ENCODE measurements around the gene PLXNA4. TPM values are rescaled to one million over a fixed set of nuclear protein-coding genes. Genes with fewer than 3 reads are reported as not detected.

Gene PLXNA4
- total RNA-seq, 1 experiment from 2014 or later, result 0.10 TPM

DNA sequence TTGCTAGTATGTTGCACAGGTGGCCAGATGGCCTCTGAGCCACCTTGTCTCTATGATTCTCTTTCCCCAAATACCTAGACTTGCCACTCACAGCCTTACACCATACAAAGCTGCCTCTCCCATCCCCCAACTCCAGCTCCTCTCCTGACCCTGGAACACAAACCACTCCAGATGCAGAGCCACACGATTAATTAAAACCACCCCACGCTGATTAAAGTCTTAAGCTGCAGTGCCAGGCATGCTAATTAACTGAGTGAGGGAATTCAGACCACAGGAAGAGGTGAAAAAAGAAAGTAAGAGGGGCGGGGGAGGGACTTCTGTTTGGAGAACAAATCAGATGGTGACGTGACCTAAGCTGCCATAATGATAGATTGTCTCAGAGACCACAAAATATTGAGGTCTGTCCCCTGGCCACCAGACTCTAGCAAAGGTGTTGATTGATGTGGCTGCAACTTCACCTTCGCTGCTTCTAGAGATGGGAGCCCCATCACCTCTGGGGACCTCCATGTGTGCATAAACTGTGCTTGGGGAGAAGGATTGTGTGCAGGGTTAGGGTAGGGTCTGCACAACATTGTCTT is 331.3 kb downstream of the PLXNA4 start:
- H3K9me3 ChIP-seq (ENCODE audit: control insufficient read depth, insufficient read depth, low read depth, low read length), result no peaks in the 10 kb centered on the region
- ChIA-PET CTCF (no interaction called here), POLR2A (no interaction called here)
- DNase-seq (ENCODE audit: low read depth, low spot score) (no peak), ATAC-seq (no peak)
- TF ChIP-seq, protein P1, sequence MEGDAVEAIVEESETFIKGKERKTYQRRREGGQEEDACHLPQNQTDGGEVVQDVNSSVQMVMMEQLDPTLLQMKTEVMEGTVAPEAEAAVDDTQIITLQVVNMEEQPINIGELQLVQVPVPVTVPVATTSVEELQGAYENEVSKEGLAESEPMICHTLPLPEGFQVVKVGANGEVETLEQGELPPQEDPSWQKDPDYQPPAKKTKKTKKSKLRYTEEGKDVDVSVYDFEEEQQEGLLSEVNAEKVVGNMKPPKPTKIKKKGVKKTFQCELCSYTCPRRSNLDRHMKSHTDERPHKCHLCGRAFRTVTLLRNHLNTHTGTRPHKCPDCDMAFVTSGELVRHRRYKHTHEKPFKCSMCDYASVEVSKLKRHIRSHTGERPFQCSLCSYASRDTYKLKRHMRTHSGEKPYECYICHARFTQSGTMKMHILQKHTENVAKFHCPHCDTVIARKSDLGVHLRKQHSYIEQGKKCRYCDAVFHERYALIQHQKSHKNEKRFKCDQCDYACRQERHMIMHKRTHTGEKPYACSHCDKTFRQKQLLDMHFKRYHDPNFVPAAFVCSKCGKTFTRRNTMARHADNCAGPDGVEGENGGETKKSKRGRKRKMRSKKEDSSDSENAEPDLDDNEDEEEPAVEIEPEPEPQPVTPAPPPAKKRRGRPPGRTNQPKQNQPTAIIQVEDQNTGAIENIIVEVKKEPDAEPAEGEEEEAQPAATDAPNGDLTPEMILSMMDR (IDR thresholded peaks at IDR 0.05), result no peak
- TF ChIP-seq SIN3A (IDR thresholded peaks at IDR 0.05; ENCODE audit: borderline replicate concordance, insufficient read depth, low read depth, low read length) (no peak), TCF7L2 (IDR thresholded peaks at IDR 0.05; ENCODE audit: low read depth, low read length) (no peak), REST (IDR thresholded peaks at IDR 0.05; ENCODE audit: insufficient read depth in 1 of 2, low read depth in 2 of 2, low read length in 1 of 2) (no peak), POLR2AphosphoS5 (IDR thresholded peaks at IDR 0.05; ENCODE audit: low read depth, low read length) (no peak)
- in situ Hi-C loops (cut with HindIII; ENCODE audit: low pct_unique_long_range_greater_than_20kb, low sequenced_read_pairs), result no loop called here
- H3K36me3 ChIP-seq (ENCODE audit: control insufficient read depth, insufficient read depth, low read length), result no peaks in the 10 kb centered on the region
- no TSS peak for BruUV-seq (replicated peaks)
- peaks cover 7% of the 10 kb centered on the region for H3K27me3 ChIP-seq (ENCODE audit: control insufficient read depth, insufficient read depth, low read length)
- no peak overlapping the region for H3K27ac ChIP-seq (ENCODE audit: low read length)
- no peaks in the 10 kb centered on the region for H3K4me1 ChIP-seq (ENCODE audit: control insufficient read depth, insufficient read depth, low read length)
- intact Hi-C loops (cut with micrococcal nuclease; ENCODE audit: unreplicated experiment), result no loop called here
- no peak overlapping the region for H3K4me3 ChIP-seq (ENCODE audit: low read depth in 2 of 2, low read length in 2 of 2)

DNA sequence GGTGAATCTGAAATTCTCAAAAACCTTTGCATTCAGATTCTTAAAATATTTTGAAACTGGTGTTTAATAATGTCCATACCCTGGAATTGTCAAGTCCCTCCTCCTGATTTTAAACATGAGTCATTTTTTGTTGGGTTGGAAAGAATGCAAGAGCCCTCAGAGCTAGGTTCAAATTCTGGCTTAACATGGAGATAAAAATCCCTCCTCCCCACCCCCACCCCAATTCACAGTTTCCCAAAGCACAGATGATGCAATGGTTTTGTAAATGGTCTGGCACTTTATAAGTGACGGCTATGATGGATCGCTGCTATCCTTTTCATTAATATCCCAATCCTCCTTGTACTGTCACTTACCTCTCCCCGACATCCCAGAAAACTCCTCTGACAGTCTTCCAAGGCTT is 332.8 kb downstream of the PLXNA4 start:
- Histone ChIP-seq H3K27ac (ENCODE audit: low read length) (no peak overlapping the region), H3K9me3 (ENCODE audit: control insufficient read depth, insufficient read depth, low read depth, low read length) (no peaks in the 10 kb centered on the region), H3K4me3 (ENCODE audit: low read depth in 2 of 2, low read length in 2 of 2) (no peak overlapping the region), H3K27me3 (ENCODE audit: control insufficient read depth, insufficient read depth, low read length) (peaks cover 7% of the 10 kb centered on the region), H3K4me1 (ENCODE audit: control insufficient read depth, insufficient read depth, low read length) (no peaks in the 10 kb centered on the region), H3K36me3 (ENCODE audit: control insufficient read depth, insufficient read depth, low read length) (no peaks in the 10 kb centered on the region)
- intact Hi-C loops (cut with micrococcal nuclease; ENCODE audit: unreplicated experiment) (no loop called here), in situ Hi-C loops (cut with HindIII; ENCODE audit: low pct_unique_long_range_greater_than_20kb, low sequenced_read_pairs) (no loop called here)
- CTCF ChIA-PET, result no interaction called here
- BruUV-seq (replicated peaks), result no TSS peak
- POLR2A ChIA-PET, result interaction anchor here (0.7 kb wide), 1 partner anchor 11 kb away, joined by 3 read pairs; no protein-coding TSS in a partner anchor
- ATAC-seq (no peak), DNase-seq (ENCODE audit: low read depth, low spot score) (no peak)
- TF ChIP-seq REST (IDR thresholded peaks at IDR 0.05; ENCODE audit: insufficient read depth in 1 of 2, low read depth in 2 of 2, low read length in 1 of 2) (no peak), TCF7L2 (IDR thresholded peaks at IDR 0.05; ENCODE audit: low read depth, low read length) (no peak), POLR2AphosphoS5 (IDR thresholded peaks at IDR 0.05; ENCODE audit: low read depth, low read length) (no peak), SIN3A (IDR thresholded peaks at IDR 0.05; ENCODE audit: borderline replicate concordance, insufficient read depth, low read depth, low read length) (no peak)
- TF ChIP-seq, protein P1 (IDR thresholded peaks at IDR 0.05), result no peak

Data from Panc1 (cell line).